ENCODE data around the gene GTF2IRD1. TPM values are rescaled to one million over a fixed set of nuclear protein-coding genes. Genes with fewer than 3 reads are reported as not detected.

The GTF2IRD1 gene
- total and polyA plus RNA-seq, 2 of the 13 experiments (the other 11 are each of a cell fraction or from before 2014, with no cell fraction given) = 16.5 to 26.7 TPM

Small RNA genes within 50 kb of the gene (small RNA-seq; reads per million reads assigned to genes)
- 0 to 0.97 (median 0) reads per million in 3 experiments for gene RNA5SP233 (ENCODE audit: insufficient read depth in 2 of 3, insufficient read length in 3 of 3, low read depth in 2 of 3, low replicate concordance in 1 of 3)

Other genes starting within 250 kb of the GTF2IRD1 start
- gene LAT2, start 243.9 kb upstream of the GTF2IRD1 start, total RNA-seq (2016; rRNA removed; fragmentation: Illumina TruSeq; extraction: Trizol) = 0.83 and 1.00 TPM in 2 replicates
- gene LAT2, start 243.9 kb upstream of the GTF2IRD1 start, polyA plus RNA-seq (2011; rRNA removed) = 0.75 and 0.95 TPM in 2 replicates
- 43.5 and 51.2 TPM in 2 replicates for gene RFC2, start 199.5 kb upstream of the GTF2IRD1 start, total RNA-seq (2016; rRNA removed; fragmentation: Illumina TruSeq; extraction: Trizol)
- 14.2 and 14.6 TPM in 2 replicates for gene RFC2, start 199.5 kb upstream of the GTF2IRD1 start, polyA plus RNA-seq (2011; rRNA removed)
- gene CLIP2, start 164.5 kb upstream of the GTF2IRD1 start, total RNA-seq (2016; rRNA removed; fragmentation: Illumina TruSeq; extraction: Trizol) = 13.6 and 17.4 TPM in 2 replicates
- 6.5 and 9.2 TPM in 2 replicates for gene CLIP2, start 164.5 kb upstream of the GTF2IRD1 start, polyA plus RNA-seq (2011; rRNA removed)
- 120 and 125 TPM in 2 replicates for gene GTF2I, start 203.8 kb downstream of the GTF2IRD1 start, total RNA-seq (2016; rRNA removed; fragmentation: Illumina TruSeq; extraction: Trizol)
- gene GTF2I, start 203.8 kb downstream of the GTF2IRD1 start, polyA plus RNA-seq (2011; rRNA removed) = 53.1 and 74.6 TPM in 2 replicates